ENCODE measurements around the gene CD99.

The CD99 gene

GRCh38 chrX:2789569-2789968 is 98.5 kb downstream of the CD99 start:
- DNase-seq (ENCODE audit: low read depth): no peak
- no peak for TF ChIP-seq CTCF (conservative IDR thresholded peaks at IDR 0.05; ENCODE audit: low read depth, low read length)
- no peak overlapping the region for H3K4me3 ChIP-seq (ENCODE audit: low read length)
